Gastrocnemius medialis (tissue), 4 donors: ENCODE measurements around the gene SPRY2. TPM values are rescaled to one million over a fixed set of nuclear protein-coding genes. Genes with fewer than 3 reads are reported as not detected.

Source experiments
- ATAC-seq, 2 donors: fragments of 150-250 bp; one replicate each; pipeline ENCODE4 v1.9.1; 2016
- DNase-seq, 2 donors: peaks; one replicate each; pipeline ENCODE4 v3.0.0-alpha.2; 2019
- H3K27ac ChIP-seq, 4 donors: fragments of 200-600 bp; sonication (generic); 1 replicate in 1 of 4; 2 replicates in 3 of 4; pipeline ENCODE4 v1.5.1; 2016 to 2018; ENCODE audit warnings: mild to moderate bottlenecking in 2 of 4, moderate library complexity in 1 of 4
- H3K27me3 ChIP-seq, 3 donors: fragments of 200-600 bp; sonication (generic) in 2 of 3; 1 replicate in 1 of 3; 2 replicates in 2 of 3; pipeline versions ENCODE4 v1.5.1 to v1.6.0; 2016 to 2019; ENCODE audit warnings: mild to moderate bottlenecking in 1 of 3, moderate library complexity in 1 of 3
- H3K36me3 ChIP-seq, 2 donors: fragments of 200-600 bp; sonication (generic) in 1 of 2; one replicate each; pipeline ENCODE4 v1.5.1; 2017 to 2018
- H3K4me1 ChIP-seq, 2 donors: fragments of 200-600 bp; sonication (generic) in 1 of 2; one replicate each; pipeline ENCODE4 v1.5.1; 2016 to 2017; ENCODE audit warnings: mild to moderate bottlenecking in 2 of 2
- H3K4me3 ChIP-seq, 4 donors: fragments of 200-600 bp; sonication (generic) in 3 of 4; 1 replicate in 1 of 4; 2 replicates in 3 of 4; pipeline ENCODE4 v1.5.1; 2016 to 2019; ENCODE audit warnings: mild to moderate bottlenecking in 2 of 4
- H3K9me3 ChIP-seq, 3 donors: fragments of 200-600 bp; sonication (generic) in 2 of 3; 1 replicate in 1 of 3; 2 replicates in 2 of 3; pipeline ENCODE4 v1.5.1; 2016 to 2019
- CTCF ChIP-seq, 5 experiments: fragments of 450-650 bp in 3 of 5; fragments of 200-600 bp in 2 of 5; sonication (generic) in 2 of 5; IDR thresholded peaks in 4 of 5; conservative IDR thresholded peaks in 1 of 5; 1 replicate in 4 of 5; 2 replicates in 1 of 5; pipeline ENCODE4 v1.5.1; 2016 to 2019; ENCODE audit warnings: antibody characterized with exemption in 5 of 5, mild to moderate bottlenecking in 3 of 5, moderate library complexity in 3 of 5
- POLR2A ChIP-seq, 2 donors: fragments of 450-650 bp; IDR thresholded peaks; one replicate each; pipeline ENCODE4 v1.6.1; 2017; ENCODE audit warnings: antibody characterized with exemption in 2 of 2, mild to moderate bottlenecking in 2 of 2, moderate library complexity in 2 of 2
- in situ Hi-C, 4 donors: fragments of 200-750 bp; cut with MboI; loops; one replicate each; pipeline versions ENCODE4 v1.15.0 to v1.8.0; 2017; ENCODE audit warnings: low sequenced_read_pairs in 4 of 4
- intact Hi-C: fragments of 100-400 bp; cut with DNase I; formaldehyde crosslinking; loops from one replicate; pipeline ENCODE4 v1.15.1; 2023; ENCODE audit warnings: low total_unique reads
- total RNA-seq, 4 donors: library from RNA; depleted of rRNA; stranded (reverse); fragments of >200 nt; gene quantifications; one replicate each; pipeline versions ENCODE4 v1.1.0 to v1.2.3, GENCODE V29; 2016

Gene SPRY2
- total RNA-seq, 4 donors from 2014 or later = 15.7 to 32.2 (median 22.2) TPM

- intact Hi-C loops (loop anchor here (1.0 to 5.0 kb wide), 3 partner anchors 207 to 680 kb away; no protein-coding TSS in a partner anchor), in situ Hi-C loops (loop anchor here in 3 of 4 donors (5.0 to 25.0 kb wide), 4 partner anchors 204 to 927 kb away; partner anchors contain the start of gene RBM26 (in 2 of the 3))
- Histone ChIP-seq H3K36me3 (peaks cover 0 to 12% of the 10 kb centered on the region in 2 donors), H3K9me3 (no peaks in the 10 kb centered on the region), H3K27me3 (no peaks in the 10 kb centered on the region), H3K27ac (peak overlapping the region; percentile 91 to 99 (median 95)), H3K4me1 (peaks cover 39 to 45% of the 10 kb centered on the region in 2 donors), H3K4me3 (peak overlapping the region; percentile 69 to 94 (median 90))
- TF ChIP-seq CTCF (IDR thresholded peaks at IDR 0.05 in 4 of 5, conservative IDR thresholded peaks at IDR 0.05 in 1 of 5) = peak in 2 of 5 experiments; percentile 26 to 29
- TF ChIP-seq POLR2A (IDR thresholded peaks at IDR 0.05) = peak in 1 of 2 donors; percentile 60
- peak; percentile 30 to 32 for ATAC-seq
- peak; percentile 65 to 79 for DNase-seq
Observed at GRCh38 chr13:80338781-80339562, 2.0 kb downstream of the SPRY2 start.

GRCh38 chr13:80337288-80338081, 3.4 kb downstream of the SPRY2 start:
- ATAC-seq (no peak), DNase-seq (peak in 1 of 2 donors; percentile 23)
- intact Hi-C loops = loop anchor here (1.0 to 5.0 kb wide), 3 partner anchors 205 to 678 kb away; no protein-coding TSS in a partner anchor
- H3K27ac ChIP-seq = peak overlapping the region; percentile 91 to 99 (median 95)
- in situ Hi-C loops = loop anchor here in 3 of 4 donors (5.0 to 25.0 kb wide), 4 partner anchors 203 to 925 kb away; partner anchors contain the start of gene RBM26 (in 2 of the 3)
- H3K4me3 ChIP-seq = peak overlapping the region; percentile 69 to 94 (median 90)
- peaks cover 33 to 36% of the 10 kb centered on the region in 2 donors for H3K4me1 ChIP-seq
- H3K36me3 ChIP-seq = peaks cover 0 to 12% of the 10 kb centered on the region in 2 donors
- H3K9me3 ChIP-seq = no peaks in the 10 kb centered on the region
- H3K27me3 ChIP-seq = no peaks in the 10 kb centered on the region
- TF ChIP-seq POLR2A (IDR thresholded peaks at IDR 0.05) (no peak), CTCF (IDR thresholded peaks at IDR 0.05 in 4 of 5, conservative IDR thresholded peaks at IDR 0.05 in 1 of 5) (no peak)

- Histone ChIP-seq H3K9me3 (no peaks in the 10 kb centered on the region), H3K4me3 (peak overlapping the region; percentile 69 to 94 (median 90)), H3K27me3 (no peaks in the 10 kb centered on the region), H3K4me1 (peaks cover 29 to 36% of the 10 kb centered on the region in 2 donors), H3K36me3 (peaks cover 0 to 12% of the 10 kb centered on the region in 2 donors), H3K27ac (peak overlapping the region; percentile 91 to 99 (median 95))
- ATAC-seq = no peak
- TF ChIP-seq CTCF (IDR thresholded peaks at IDR 0.05 in 4 of 5, conservative IDR thresholded peaks at IDR 0.05 in 1 of 5) (no peak), POLR2A (IDR thresholded peaks at IDR 0.05) (no peak)
- peak in 1 of 2 donors; percentile 5 for DNase-seq
- in situ Hi-C loops = loop anchor here in 3 of 4 donors (5.0 to 25.0 kb wide), 4 partner anchors 202 to 925 kb away; partner anchors contain the start of gene RBM26 (in 2 of the 3)
- intact Hi-C loops = loop anchor here (5.0 kb wide), 2 partner anchors 205 to 290 kb away; no protein-coding TSS in a partner anchor
Observed at GRCh38 chr13:80336776-80337287, 4.1 kb downstream of the SPRY2 start.

GRCh38 chr13:80336370-80336769, 4.6 kb downstream of the SPRY2 start:
- TF ChIP-seq CTCF (IDR thresholded peaks at IDR 0.05 in 4 of 5, conservative IDR thresholded peaks at IDR 0.05 in 1 of 5) = no peak
- TF ChIP-seq POLR2A (IDR thresholded peaks at IDR 0.05) = no peak
- Histone ChIP-seq H3K4me3 (peak overlapping the region; percentile 69 to 94 (median 90)), H3K36me3 (peaks cover 0 to 12% of the 10 kb centered on the region in 2 donors), H3K27ac (peak overlapping the region; percentile 91 to 99 (median 95)), H3K4me1 (peaks cover 29 to 36% of the 10 kb centered on the region in 2 donors), H3K9me3 (no peaks in the 10 kb centered on the region), H3K27me3 (no peaks in the 10 kb centered on the region)
- no peak for DNase-seq
- in situ Hi-C loops = loop anchor here in 3 of 4 donors (5.0 to 25.0 kb wide), 4 partner anchors 202 to 924 kb away; partner anchors contain the start of gene RBM26 (in 2 of the 3)
- ATAC-seq = no peak
- intact Hi-C loops = loop anchor here (5.0 kb wide), 2 partner anchors 204 to 289 kb away; no protein-coding TSS in a partner anchor
